SH-SY5Y (cell line): ENCODE measurements around the gene ST3GAL3.

Experiments used
- GATA2 ChIP-seq: IDR thresholded peaks from 2 replicates; pipeline ENCODE4 v1.6.1; 2011; ENCODE audit warnings: mild to moderate bottlenecking, low read depth, low read length
- GATA3 ChIP-seq: IDR thresholded peaks from 2 replicates; pipeline ENCODE4 v1.6.1; 2011; ENCODE audit warnings: low read depth, mild to moderate bottlenecking, low read length, moderate library complexity

DNA sequence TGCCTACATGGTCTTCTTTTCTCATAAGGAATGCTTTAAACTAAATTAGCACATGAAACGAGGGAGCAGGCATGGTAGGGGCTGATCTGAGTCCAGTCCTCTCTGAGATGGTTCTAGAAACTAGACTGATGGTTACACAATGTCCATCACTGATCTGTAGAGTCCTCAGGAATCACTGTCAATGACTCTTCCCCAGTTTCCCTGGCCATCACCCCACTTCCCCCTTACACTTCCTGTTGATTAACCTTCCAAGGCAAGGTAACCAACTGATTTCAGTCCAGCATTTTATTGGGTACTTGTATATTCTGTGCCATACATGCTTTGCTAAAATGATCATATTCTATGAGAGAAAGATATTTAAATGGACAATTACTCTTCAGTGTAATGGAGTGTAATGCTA is 125.7 kb downstream of the ST3GAL3 start:
- TF ChIP-seq GATA2 (no peak), GATA3 (no peak)
